Astrocyte (in vitro differentiated cells and primary cell): ENCODE data around the gene PPP1R12C.

ENCODE experiments used
- CTCF ChIP-seq: IDR thresholded peaks from 2 replicates; pipeline ENCODE4 v1.5.1; 2011; ENCODE audit warnings: low read depth, mild to moderate bottlenecking, inconsistent platforms, low read length, moderate library complexity; ENCODE audit not compliant: insufficient read depth
- EZH2 ChIP-seq: IDR thresholded peaks from 2 replicates; pipeline ENCODE4 v1.6.1; 2012; ENCODE audit warnings: mild to moderate bottlenecking, low read length, inconsistent platforms; ENCODE audit not compliant: insufficient read depth

- no peak for TF ChIP-seq CTCF
- TF ChIP-seq EZH2, result no peak
Measured at GRCh38 chr19:55101261-55101660, 16.2 kb downstream of the PPP1R12C start.
